Panc1 (cell line): Measurements from ENCODE around the gene CREB3L2. TPM values are rescaled to one million over a fixed set of nuclear protein-coding genes. Genes with fewer than 3 reads are reported as not detected.

Source experiments
- ATAC-seq: fragments of 200-7000 bp; cut with Tn5 transposase; 2 replicates; pipeline ENCODE4 v1.9.1; 2020; ENCODE audit warnings: mild to moderate bottlenecking, moderate library complexity
- BruUV-seq: library from RNA; stranded (reverse); fragments of 400-500 nt; replicated peaks from 2 replicates; lab custom pipeline; 2021; lab: Mats Ljungman, UMichigan
- CTCF ChIA-PET: fragments of 300-600 bp; sonication (Branson Sonifier 250); formaldehyde crosslinking; loops from one replicate; lab custom pipeline; 2022; ENCODE audit warnings: antibody characterized with exemption; lab: Charles Lee
- POLR2A ChIA-PET: fragments of 300-600 bp; sonication (Branson Sonifier 250); formaldehyde crosslinking; loops from one replicate; lab custom pipeline; 2022; ENCODE audit warnings: antibody characterized with exemption; lab: Charles Lee
- DNase-seq: peaks from one replicate; pipeline ENCODE4 v3.0.0-alpha.2; 2010; ENCODE audit warnings: low read depth, low spot score
- H3K27ac ChIP-seq: 2 replicates; pipeline ENCODE4 v1.5.1; 2011; ENCODE audit warnings: mild to moderate bottlenecking, low read length, inconsistent platforms
- H3K27me3 ChIP-seq: fragments of 200-500 bp; sonication (Bioruptor generic); 2 replicates; pipeline ENCODE4 v1.6.0; 2014; ENCODE audit warnings: low read length, inconsistent platforms; ENCODE audit not compliant: control insufficient read depth, insufficient read depth
- H3K36me3 ChIP-seq: fragments of 200-500 bp; sonication (Bioruptor generic); 2 replicates; pipeline ENCODE4 v1.5.1; 2014; ENCODE audit warnings: inconsistent platforms, mild to moderate bottlenecking, low read length, moderate library complexity; ENCODE audit not compliant: control insufficient read depth, insufficient read depth
- H3K4me1 ChIP-seq: 2 replicates; pipeline ENCODE4 v1.5.1; 2011; ENCODE audit warnings: inconsistent platforms, mild to moderate bottlenecking, low read length, moderate library complexity; ENCODE audit not compliant: control insufficient read depth, insufficient read depth
- H3K4me3 ChIP-seq, 2 experiments: 2 replicates each; pipeline ENCODE4 v1.5.1; 2011 to 2012; ENCODE audit warnings: low read depth in 2 of 2, low read length in 2 of 2, mild to moderate bottlenecking in 2 of 2, inconsistent platforms in 1 of 2, moderate library complexity in 1 of 2
- H3K9me3 ChIP-seq: fragments of 200-500 bp; sonication (Bioruptor generic); 2 replicates; pipeline ENCODE4 v1.5.1; 2014; ENCODE audit warnings: low read depth, mild to moderate bottlenecking, inconsistent platforms, low read length, moderate library complexity; ENCODE audit not compliant: control insufficient read depth, insufficient read depth
- CTCF ChIP-seq: fragments of 450-650 bp; IDR thresholded peaks from 2 replicates; pipeline ENCODE4 v1.5.1; 2017; ENCODE audit warnings: mild to moderate bottlenecking
- POLR2AphosphoS5 ChIP-seq: IDR thresholded peaks from 2 replicates; pipeline ENCODE4 v1.6.1; 2012; ENCODE audit warnings: mild to moderate bottlenecking, low read depth, low read length, moderate library complexity
- REST ChIP-seq, 2 experiments: IDR thresholded peaks; 2 replicates each; pipeline ENCODE4 v1.6.1; 2011 to 2012; ENCODE audit warnings: low read depth in 2 of 2, control low read depth in 1 of 2, low read length in 1 of 2, mild to moderate bottlenecking in 1 of 2, moderate library complexity in 1 of 2; ENCODE audit not compliant: insufficient read depth in 1 of 2
- SIN3A ChIP-seq: IDR thresholded peaks from 2 replicates; pipeline ENCODE4 v1.6.1; 2012; ENCODE audit warnings: low read depth, mild to moderate bottlenecking, low read length, moderate library complexity, borderline replicate concordance; ENCODE audit not compliant: insufficient read depth
- TCF7L2 ChIP-seq: IDR thresholded peaks from 2 replicates; pipeline ENCODE4 v1.6.1; 2011; ENCODE audit warnings: mild to moderate bottlenecking, low read depth, low read length, inconsistent platforms
- in situ Hi-C: cut with HindIII; loops from 2 replicates; pipeline ENCODE4 v1.10.0; 2016; ENCODE audit warnings: low sequenced_read_pairs, low pct_unique_long_range_greater_than_20kb
- intact Hi-C: fragments of 100-400 bp; cut with micrococcal nuclease; formaldehyde crosslinking; loops from one replicate; pipeline ENCODE4 v1.10.0; 2022; ENCODE audit not compliant: unreplicated experiment
- total RNA-seq: library from RNA; stranded (reverse); gene quantifications from one replicate; pipeline ENCODE4 v1.2.1, GENCODE V29; 2021; ENCODE audit not compliant: unreplicated experiment

Gene CREB3L2
- total RNA-seq, 1 experiment from 2014 or later = 22.7 TPM

- intact Hi-C loops = no loop called here
Observed at GRCh38 chr7:137862358-137862757, 139.5 kb downstream of the CREB3L2 start.

GRCh38 chr7:137860542-137860941 is 141.3 kb downstream of the CREB3L2 start:
- Histone ChIP-seq H3K9me3 (no peaks in the 10 kb centered on the region), H3K27ac (no peak overlapping the region), H3K4me1 (no peaks in the 10 kb centered on the region), H3K27me3 (no peaks in the 10 kb centered on the region), H3K36me3 (no peaks in the 10 kb centered on the region), H3K4me3 (no peak overlapping the region)
- no peak for ATAC-seq
- no TSS peak for BruUV-seq
- no peak for DNase-seq
- ChIA-PET CTCF (no interaction called here), POLR2A (no interaction called here)
- intact Hi-C loops (no loop called here), in situ Hi-C loops (no loop called here)
- TF ChIP-seq TCF7L2 (no peak), REST (IDR thresholded peaks at IDR 0.05; ENCODE audit: insufficient read depth in 1 of 2, low read depth in 2 of 2, low read length in 1 of 2) (no peak), CTCF (no peak), POLR2AphosphoS5 (no peak), SIN3A (no peak)

More at GRCh38 chr7:137862358-137862757, 139.5 kb downstream of the CREB3L2 start:
- no peak for TF ChIP-seq REST (IDR thresholded peaks at IDR 0.05; ENCODE audit: insufficient read depth in 1 of 2, low read depth in 2 of 2, low read length in 1 of 2)
- TF ChIP-seq TCF7L2 = no peak
- TF ChIP-seq SIN3A = no peak
- TF ChIP-seq CTCF = no peak
- no peak for TF ChIP-seq POLR2AphosphoS5
- Histone ChIP-seq H3K9me3 (no peaks in the 10 kb centered on the region), H3K4me1 (no peaks in the 10 kb centered on the region), H3K27me3 (no peaks in the 10 kb centered on the region), H3K27ac (no peak overlapping the region), H3K4me3 (no peak overlapping the region), H3K36me3 (no peaks in the 10 kb centered on the region)
- CTCF ChIA-PET = no interaction called here
- no peak for DNase-seq
- no peak for ATAC-seq
- BruUV-seq = no TSS peak
- in situ Hi-C loops = no loop called here
- POLR2A ChIA-PET = no interaction called here
